Measurements from ENCODE around the gene PCDHA4.
"Not testable (repeated sequence)": the region's sequence is repeated elsewhere in the genome, so short reads cannot be mapped to it uniquely, and the experiment has no call there.

Gene PCDHA4

GRCh38 chr5:140806834-140807775 lies at the start of gene PCDHA4:
Gene PCDHA4 (plus strand): TSS chr5:140807068.
- DNase-seq (ENCODE audit: low spot score) = no peak

GRCh38 chr5:140764177-140764973 lies 42.5 kb upstream of the PCDHA4 start:
- DNase-seq (ENCODE audit: low spot score) = no peak

- DNase-seq (ENCODE audit: low spot score) = no peak
Observed at GRCh38 chr5:140767444-140767843, 39.4 kb upstream of the PCDHA4 start.

GRCh38 chr5:140780512-140780911 lies 26.4 kb upstream of the PCDHA4 start:
- no peak for DNase-seq (ENCODE audit: low spot score)

- no peak for DNase-seq (ENCODE audit: low spot score)
Observed at GRCh38 chr5:140785905-140786686, 20.8 kb upstream of the PCDHA4 start, which contains the start of gene PCDHA1. Gene PCDHA1 (plus strand): TSS chr5:140786140.

GRCh38 chr5:140787422-140787821 lies 19.4 kb upstream of the PCDHA4 start:
- DNase-seq (ENCODE audit: low spot score) = not testable (repeated sequence)

GRCh38 chr5:140787849-140788504 lies 18.9 kb upstream of the PCDHA4 start:
- not testable (repeated sequence) for DNase-seq (ENCODE audit: low spot score)

GRCh38 chr5:140791089-140791488 lies 15.8 kb upstream of the PCDHA4 start:
- no peak for DNase-seq (ENCODE audit: low spot score)

- DNase-seq (ENCODE audit: low spot score) = no peak
Observed at GRCh38 chr5:140794595-140795258, 12.1 kb upstream of the PCDHA4 start, which contains the start of gene PCDHA2. Gene PCDHA2 (plus strand): TSS chr5:140794852.

GRCh38 chr5:140795259-140795641 lies 11.6 kb upstream of the PCDHA4 start:
- no peak for DNase-seq (ENCODE audit: low spot score)

- DNase-seq (ENCODE audit: low spot score) = not testable (repeated sequence)
Observed at GRCh38 chr5:140796072-140796717, 10.7 kb upstream of the PCDHA4 start.

- DNase-seq (ENCODE audit: low spot score) = no peak
Observed at GRCh38 chr5:140796718-140797095, 10.2 kb upstream of the PCDHA4 start.

- DNase-seq (ENCODE audit: low spot score) = no peak
Observed at GRCh38 chr5:140800816-140801493, 5.9 kb upstream of the PCDHA4 start, which contains the start of gene PCDHA3. Gene PCDHA3 (plus strand): TSS chr5:140801057.

- DNase-seq (ENCODE audit: low spot score) = no peak
Observed at GRCh38 chr5:140801494-140801841, 5.4 kb upstream of the PCDHA4 start.

- not testable (repeated sequence) for DNase-seq (ENCODE audit: low spot score)
Observed at GRCh38 chr5:140802381-140802780, 4.5 kb upstream of the PCDHA4 start.

- DNase-seq (ENCODE audit: low spot score) = no peak
Observed at GRCh38 chr5:140802781-140803271, 4.0 kb upstream of the PCDHA4 start.

GRCh38 chr5:140808241-140808888 lies 1.5 kb downstream of the PCDHA4 start:
- not testable (repeated sequence) for DNase-seq (ENCODE audit: low spot score)

- DNase-seq (ENCODE audit: low spot score) = no peak
Observed at GRCh38 chr5:140808889-140809291, 2.0 kb downstream of the PCDHA4 start.
